HEK293 (cell line): ENCODE results near the gene MTPN.

Experiments used
- CTCF ChIP-seq: fragments of 450-650 bp; formaldehyde crosslinking; IDR thresholded peaks from 2 replicates; pipeline ENCODE4 v1.5.1; 2016; ENCODE audit warnings: missing biosample characterization, missing genetic modification characterization
- ELK4 ChIP-seq: IDR thresholded peaks from 2 replicates; pipeline ENCODE4 v1.6.1; 2011; ENCODE audit warnings: mild to moderate bottlenecking, low read depth, low read length, borderline replicate concordance
- KLF1 ChIP-seq: fragments of 450-650 bp; formaldehyde crosslinking; IDR thresholded peaks from 2 replicates; pipeline ENCODE4 v1.5.1; 2016; ENCODE audit warnings: missing biosample characterization, missing genetic modification characterization
- OSR2 ChIP-seq: fragments of 450-650 bp; formaldehyde crosslinking; IDR thresholded peaks from 2 replicates; pipeline ENCODE4 v1.5.1; 2016; ENCODE audit warnings: missing biosample characterization, missing genetic modification characterization
- REST ChIP-seq: fragments of 450-650 bp; formaldehyde crosslinking; IDR thresholded peaks from 2 replicates; pipeline ENCODE4 v1.5.1; 2016; ENCODE audit warnings: missing biosample characterization, missing genetic modification characterization
- YY2 ChIP-seq: fragments of 450-650 bp; formaldehyde crosslinking; IDR thresholded peaks from 2 replicates; pipeline ENCODE4 v1.5.1; 2016; ENCODE audit warnings: missing biosample characterization, missing genetic modification characterization
- ZBTB10 ChIP-seq: fragments of 450-650 bp; formaldehyde crosslinking; IDR thresholded peaks from 2 replicates; pipeline ENCODE4 v1.5.1; 2016; ENCODE audit warnings: missing biosample characterization, missing genetic modification characterization
- ZEB2 ChIP-seq: fragments of 450-650 bp; formaldehyde crosslinking; IDR thresholded peaks from 2 replicates; pipeline ENCODE4 v1.5.1; 2016; ENCODE audit warnings: missing biosample characterization, missing genetic modification characterization
- ZNF121 ChIP-seq: fragments of 450-650 bp; formaldehyde crosslinking; IDR thresholded peaks from 2 replicates; pipeline ENCODE4 v1.5.1; 2016; ENCODE audit warnings: missing biosample characterization, missing genetic modification characterization
- ZNF2 ChIP-seq: fragments of 450-650 bp; formaldehyde crosslinking; IDR thresholded peaks from 2 replicates; pipeline ENCODE4 v1.5.1; 2016; ENCODE audit warnings: missing biosample characterization, missing genetic modification characterization
- ZNF280C ChIP-seq: fragments of 450-650 bp; formaldehyde crosslinking; IDR thresholded peaks from 2 replicates; pipeline ENCODE4 v1.5.1; 2016; ENCODE audit warnings: missing biosample characterization, missing genetic modification characterization
- ZNF48 ChIP-seq: fragments of 450-650 bp; formaldehyde crosslinking; IDR thresholded peaks from 2 replicates; pipeline ENCODE4 v1.5.1; 2016; ENCODE audit warnings: missing biosample characterization, missing genetic modification characterization

GRCh38 chr7:135884495-135885232 is 92.5 kb downstream of the MTPN start:
- no peak for TF ChIP-seq ZNF121 (tag by site-specific recombination)
- no peak for TF ChIP-seq ELK4
- TF ChIP-seq CTCF (tag by site-specific recombination) = no peak
- no peak for TF ChIP-seq REST (tag by site-specific recombination)
- TF ChIP-seq ZEB2 (tag by site-specific recombination) = no peak
- TF ChIP-seq ZNF48 = no peak
- TF ChIP-seq ZBTB10 (tag by site-specific recombination) = no peak
- TF ChIP-seq ZNF2 (tag by site-specific recombination) = no peak
- TF ChIP-seq OSR2 = no peak
- no peak for TF ChIP-seq KLF1 (tag by site-specific recombination)
- no peak for TF ChIP-seq ZNF280C (tag by site-specific recombination)
- no peak for TF ChIP-seq YY2 (tag by site-specific recombination)
